ENCODE data around the gene C15orf39.
"Not testable (repeated sequence)": the region's sequence is repeated elsewhere in the genome, so short reads cannot be mapped to it uniquely, and the experiment has no call there.

Gene C15orf39

DNA sequence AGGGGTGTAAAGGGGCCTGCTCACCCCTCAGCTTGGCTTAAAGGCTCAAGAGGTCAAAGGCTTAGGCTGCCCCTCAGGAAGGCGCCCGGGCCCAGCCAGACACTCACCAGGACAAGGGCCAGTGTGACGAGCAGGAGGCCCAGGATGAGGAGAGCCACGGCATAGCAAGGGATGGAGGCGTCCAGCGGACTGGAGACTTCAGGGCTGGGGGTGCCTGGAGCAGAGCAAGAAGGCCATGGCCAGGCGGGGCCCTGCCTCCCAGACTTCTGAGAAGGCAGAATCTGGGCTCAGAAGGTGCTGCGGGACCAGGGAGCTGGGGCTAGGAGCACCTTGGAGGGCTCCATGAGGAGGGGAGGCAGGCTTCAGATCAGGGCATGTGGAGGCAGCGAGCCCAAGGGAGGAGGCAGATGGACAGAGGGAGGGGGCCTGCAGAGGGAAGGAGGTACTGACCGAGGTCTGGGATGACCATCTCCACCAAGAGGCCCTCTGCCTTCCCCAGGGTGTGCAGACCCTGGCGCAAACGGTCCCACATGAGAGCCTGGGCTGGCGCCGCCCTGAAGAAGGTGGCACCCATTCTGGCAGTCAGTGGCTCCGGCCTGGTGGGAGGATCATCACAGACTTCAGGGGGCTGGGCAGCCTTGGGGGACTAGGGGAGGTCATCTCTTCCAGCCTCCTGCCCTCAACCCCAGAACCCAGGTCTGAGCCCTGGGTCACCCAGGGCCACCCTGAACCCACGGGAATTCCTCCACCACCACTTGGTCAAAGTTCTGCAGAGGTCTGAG, 24.5 kb downstream of the C15orf39 start:
- DNase-seq (ENCODE audit: low read depth) = no peak

DNA sequence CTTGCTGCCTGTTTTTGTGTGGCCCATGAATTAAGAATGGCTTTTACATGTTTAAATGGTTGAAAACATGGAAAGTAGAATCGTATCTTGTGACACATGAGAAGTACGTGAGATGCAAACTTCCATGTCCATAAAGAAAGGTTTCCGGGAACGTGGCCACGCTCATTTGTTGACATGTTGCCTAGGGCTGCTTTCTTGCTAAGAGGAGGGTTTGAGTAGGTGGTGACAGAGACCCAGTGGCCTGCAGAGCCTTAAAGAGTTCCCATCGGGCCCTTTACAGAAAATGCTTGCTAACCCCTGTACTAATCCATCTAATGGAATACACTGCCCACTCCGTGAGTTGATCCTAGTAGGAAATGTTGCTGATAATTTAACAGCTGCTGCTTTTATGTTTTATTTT, 25.4 kb downstream of the C15orf39 start:
- DNase-seq (ENCODE audit: low read depth); H3K4me3 ChIP-seq (ENCODE audit: low read depth, low read length): not testable (repeated sequence)

More for the DNA sequence above, 24.5 kb downstream of the C15orf39 start:
- H3K4me3 ChIP-seq (ENCODE audit: low read depth, low read length) = no peak overlapping the region

DNA sequence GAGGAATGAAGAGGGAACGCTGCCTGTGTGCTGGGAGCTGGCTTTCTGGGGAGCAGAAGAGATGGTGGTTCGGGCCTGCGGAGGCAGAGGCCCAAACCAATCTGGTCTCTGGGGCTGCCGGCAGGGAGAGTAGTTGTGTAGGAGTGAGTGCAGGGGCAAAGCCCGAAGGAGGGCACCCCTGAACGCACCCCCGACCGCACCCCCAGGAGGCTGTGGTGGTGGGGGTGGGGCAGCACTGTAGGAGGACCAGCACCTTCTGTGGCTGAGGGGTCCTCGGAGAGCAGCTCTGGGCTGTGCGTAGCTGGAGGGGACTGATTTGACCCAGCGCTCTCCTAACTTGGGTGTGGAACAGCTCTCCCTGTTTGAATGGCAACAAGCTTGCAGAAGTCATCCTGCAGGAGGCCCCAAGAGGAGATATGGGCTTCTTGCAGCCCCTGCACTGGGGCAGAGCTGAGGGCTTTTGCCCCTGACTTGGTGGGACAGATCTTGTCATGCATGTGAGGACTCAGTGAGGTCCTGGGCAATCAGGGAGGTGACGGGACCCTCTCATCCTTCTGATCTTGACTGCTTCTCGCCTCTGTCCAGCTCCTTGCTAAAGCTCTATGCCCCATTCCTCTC, 26.1 kb downstream of the C15orf39 start:
- no peak overlapping the region for H3K4me3 ChIP-seq (ENCODE audit: low read depth, low read length)
- DNase-seq (ENCODE audit: low read depth) = no peak

DNA sequence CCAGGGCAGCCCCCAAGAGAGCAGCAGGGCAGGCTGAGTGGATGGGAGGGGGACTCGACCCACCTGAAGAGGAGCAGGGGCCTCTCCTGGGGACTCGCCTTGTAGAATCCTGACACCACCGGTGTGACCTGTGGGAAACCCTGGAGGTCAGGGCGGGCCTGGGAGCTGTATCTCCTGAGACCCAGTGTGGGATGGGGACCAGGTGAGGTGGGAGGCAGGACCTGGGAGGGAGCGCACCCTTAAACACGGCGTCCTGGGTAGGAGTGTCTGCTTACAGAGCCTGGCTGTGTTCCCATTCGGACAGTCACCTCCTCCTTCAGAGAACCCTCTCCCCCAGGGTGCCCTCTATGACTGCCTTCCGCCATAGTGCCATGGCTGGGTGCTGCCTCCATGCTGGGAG, 27.1 kb downstream of the C15orf39 start:
- no peak overlapping the region for H3K4me3 ChIP-seq (ENCODE audit: low read depth, low read length)
- DNase-seq (ENCODE audit: low read depth) = no peak

DNA sequence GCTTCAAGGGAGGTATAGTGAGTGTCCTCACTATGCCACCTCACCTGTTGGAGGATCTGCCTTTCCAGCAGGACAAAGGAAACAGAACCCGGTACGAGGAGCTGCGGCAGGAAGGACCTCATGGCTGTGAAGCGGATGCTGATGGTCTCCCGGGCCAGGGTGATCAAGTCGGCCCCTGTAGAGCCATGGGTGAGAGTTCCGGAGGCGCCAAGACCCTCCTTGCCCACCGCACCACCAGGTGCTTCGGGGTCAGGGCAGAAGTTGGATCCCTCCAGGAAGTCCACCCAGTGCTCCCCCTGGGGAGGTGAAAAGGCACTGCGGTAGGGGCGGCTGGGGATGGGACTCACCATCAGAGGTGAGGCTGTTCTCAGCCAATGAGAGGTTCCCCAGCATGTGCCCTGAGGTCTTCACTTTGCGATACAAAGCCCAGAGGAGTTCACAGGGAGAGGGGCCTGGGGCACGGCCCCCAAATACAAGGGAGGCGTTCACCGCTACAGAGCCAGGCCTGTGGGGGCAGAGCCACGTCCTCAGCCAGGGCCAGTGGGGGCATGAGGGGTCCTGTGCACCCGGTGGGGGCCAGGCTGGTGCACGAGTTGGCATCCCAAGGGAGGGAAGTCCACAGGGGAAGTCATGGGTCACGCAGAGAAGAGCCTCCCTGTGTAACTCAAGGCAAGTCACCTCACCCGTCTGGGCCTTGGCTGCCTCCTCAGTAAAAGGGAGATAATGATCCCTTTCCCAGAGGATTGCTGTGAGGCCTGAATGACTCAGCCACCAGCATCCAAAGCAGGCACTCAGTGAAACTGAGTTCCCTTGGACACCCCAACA, 27.7 kb downstream of the C15orf39 start:
- H3K4me3 ChIP-seq (ENCODE audit: low read depth, low read length) = no peak overlapping the region
- no peak for DNase-seq (ENCODE audit: low read depth)

DNA sequence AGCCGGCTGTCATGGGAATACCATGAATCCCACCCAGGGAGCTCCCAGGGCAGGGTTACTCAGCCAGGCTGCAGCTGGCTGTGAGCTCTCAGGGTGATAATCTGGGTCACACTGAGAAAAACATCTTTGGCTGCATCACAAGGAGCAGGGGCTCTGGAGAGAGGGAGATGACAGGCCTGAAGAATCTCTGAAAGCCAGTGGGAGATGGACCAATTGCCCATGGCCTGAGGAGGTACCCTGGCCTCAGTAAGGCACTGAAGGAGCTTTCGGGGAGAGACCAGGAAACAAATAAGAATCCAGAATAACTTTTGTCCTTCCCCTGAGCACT, 28.3 kb downstream of the C15orf39 start:
- no peak for DNase-seq (ENCODE audit: low read depth)
- H3K4me3 ChIP-seq (ENCODE audit: low read depth, low read length) = no peak overlapping the region

DNA sequence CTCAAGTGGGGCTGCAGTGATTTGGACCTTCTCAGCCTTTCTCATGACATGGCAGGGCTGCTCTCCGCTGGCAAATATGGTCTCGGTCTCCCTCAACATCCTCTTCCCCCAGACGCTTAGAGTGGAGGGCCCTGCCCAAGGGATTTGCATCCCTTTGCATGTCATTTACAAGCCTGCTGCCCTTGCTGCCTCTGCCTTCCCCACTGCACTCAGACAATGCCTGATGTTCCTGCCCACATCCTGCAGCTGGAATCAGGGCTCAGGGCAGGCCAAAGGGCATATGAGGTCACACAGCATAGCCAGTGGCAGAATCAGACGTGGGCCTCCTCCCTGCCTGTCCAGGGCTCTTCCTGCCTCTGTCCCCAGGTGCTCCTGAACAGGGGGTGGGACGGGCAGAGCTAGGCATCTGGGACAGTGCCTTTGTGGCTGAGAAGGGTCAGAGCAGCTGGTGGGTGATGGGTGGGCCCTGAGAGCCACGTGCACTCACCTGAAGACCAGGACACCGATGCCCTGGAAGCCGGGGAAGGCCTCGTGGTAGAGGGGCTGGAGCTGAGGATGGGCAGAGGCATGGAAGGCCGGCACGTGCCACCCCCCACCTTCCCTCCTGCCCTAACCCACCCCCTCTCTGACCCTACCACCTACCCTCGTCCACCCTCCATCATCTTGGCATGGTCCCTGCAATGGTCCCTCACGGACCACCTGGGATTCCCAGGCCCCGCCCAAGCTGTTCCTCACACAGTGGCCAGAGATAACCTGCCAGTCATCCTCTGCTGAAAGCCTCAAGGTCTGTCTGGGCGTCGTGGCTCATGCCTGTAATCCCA, 29.1 kb downstream of the C15orf39 start:
- no peak overlapping the region for H3K4me3 ChIP-seq (ENCODE audit: low read depth, low read length)
- DNase-seq (ENCODE audit: low read depth) = no peak

DNA sequence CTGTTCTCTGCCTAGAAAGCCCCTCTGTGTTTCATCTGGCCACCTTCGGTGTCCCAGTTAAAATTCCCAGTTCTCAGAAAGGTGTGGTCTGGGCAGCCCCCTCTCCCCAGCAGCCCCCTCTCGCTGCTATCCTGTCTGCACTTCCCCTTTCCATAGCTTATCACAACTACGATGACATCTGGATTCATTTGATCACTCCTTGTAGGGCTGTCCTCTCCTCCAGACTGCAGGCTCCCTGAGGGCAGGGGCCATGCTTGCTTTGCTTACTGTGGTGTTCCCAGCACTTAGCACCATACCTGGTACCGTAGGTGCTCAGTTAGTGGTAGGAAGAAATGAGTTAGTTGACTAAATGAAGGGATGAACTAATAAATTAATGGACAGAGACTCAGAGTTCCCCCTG, 30.2 kb downstream of the C15orf39 start:
- DNase-seq (ENCODE audit: low read depth) = no peak
- no peak overlapping the region for H3K4me3 ChIP-seq (ENCODE audit: low read depth, low read length)

DNA sequence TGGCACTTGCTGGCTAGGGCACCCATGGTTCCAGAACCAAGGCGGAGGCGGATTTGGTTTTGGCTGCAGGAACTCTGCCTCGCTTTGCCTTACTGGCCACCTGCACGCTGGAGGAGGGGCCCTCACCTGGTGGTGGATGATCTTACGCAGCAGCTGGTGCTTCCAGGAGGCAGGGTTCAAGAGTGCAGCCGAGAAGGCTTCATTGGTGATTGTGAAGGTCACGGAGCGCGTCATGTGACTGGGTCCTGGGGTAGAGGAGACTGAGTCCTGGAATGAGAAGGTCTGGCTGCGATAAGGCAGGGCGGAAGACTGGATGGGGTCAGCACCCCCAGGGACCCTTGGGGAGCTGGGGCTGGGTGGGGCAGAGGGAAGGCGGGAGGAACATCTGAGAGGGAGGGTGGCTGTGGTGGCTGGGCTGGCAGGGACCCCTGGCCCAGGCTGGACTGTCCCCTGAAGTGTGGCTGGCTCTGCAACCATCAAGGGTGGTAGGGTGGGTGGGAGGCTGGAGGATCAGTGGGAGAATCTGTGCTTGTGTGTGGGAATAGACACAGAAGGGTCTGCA, 30.7 kb downstream of the C15orf39 start:
- no peak overlapping the region for H3K4me3 ChIP-seq (ENCODE audit: low read depth, low read length)
- no peak for DNase-seq (ENCODE audit: low read depth)

DNA sequence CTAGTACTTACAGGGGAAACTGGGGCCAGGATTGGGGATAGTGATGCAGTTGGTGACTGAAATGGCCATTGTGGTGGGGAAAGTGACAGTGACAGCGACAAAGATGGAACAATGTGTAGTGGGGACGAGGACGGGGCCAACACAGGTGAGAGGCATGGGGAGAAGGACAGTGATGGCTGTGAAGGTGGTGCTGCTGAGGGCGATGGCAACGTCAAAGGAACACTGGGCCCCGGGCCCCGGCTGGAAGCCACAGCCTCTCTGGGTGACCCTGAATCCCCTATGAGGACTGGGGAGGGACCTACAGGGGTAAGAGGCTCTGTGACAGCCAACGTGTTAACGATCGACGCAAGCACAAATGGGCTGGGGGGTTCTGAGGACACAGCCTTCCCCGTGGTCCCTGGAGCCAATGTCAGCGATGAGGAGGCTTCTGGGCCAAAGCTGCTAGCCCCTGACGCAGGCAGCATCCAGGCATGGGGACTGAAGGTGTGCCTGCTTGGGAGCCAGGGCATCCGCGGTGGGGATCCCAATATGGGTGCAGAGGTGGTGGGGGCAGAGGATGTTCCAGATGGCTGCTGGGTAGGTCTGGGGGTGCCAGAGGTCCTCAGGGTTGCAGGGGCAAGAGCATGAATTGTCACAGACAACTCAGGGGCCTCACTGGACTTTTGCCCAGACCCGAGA, 31.3 kb downstream of the C15orf39 start:
- H3K4me3 ChIP-seq (ENCODE audit: low read depth, low read length) = no peak overlapping the region
- no peak for DNase-seq (ENCODE audit: low read depth)

DNA sequence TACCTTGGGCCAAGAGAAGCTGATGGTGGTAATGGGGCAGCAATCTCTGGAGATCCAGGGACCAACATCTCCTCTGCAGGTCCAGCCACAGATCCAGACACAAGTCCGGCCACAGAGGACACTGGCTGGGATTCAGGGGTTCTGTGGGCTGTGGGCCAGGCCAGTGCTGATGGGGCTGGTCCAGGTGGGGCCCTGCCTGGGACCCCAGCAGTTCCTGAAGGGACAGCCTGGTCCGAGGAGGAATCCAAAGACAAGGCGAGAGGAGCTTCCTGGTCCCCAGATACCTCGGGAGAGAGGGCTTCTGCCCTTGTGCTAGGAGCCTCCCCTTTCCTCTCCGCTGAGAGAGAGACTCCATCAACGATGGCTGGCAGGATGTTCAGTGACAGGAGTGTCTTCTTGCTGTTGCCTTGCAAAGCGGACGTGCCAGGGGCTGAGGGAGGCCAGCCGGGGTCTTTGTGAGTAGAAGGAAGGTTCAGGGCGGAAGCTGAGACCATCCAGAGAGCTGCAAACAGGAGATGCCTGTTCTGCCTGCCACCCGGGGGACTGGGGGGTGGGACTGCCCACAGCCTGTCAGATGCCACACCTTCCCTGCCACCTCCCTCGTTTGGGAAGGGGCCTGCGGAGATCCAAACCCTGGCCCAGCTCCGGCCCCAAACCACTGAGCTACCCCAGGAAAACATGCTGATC, 32.0 kb downstream of the C15orf39 start:
- no peak for DNase-seq (ENCODE audit: low read depth)

DNA sequence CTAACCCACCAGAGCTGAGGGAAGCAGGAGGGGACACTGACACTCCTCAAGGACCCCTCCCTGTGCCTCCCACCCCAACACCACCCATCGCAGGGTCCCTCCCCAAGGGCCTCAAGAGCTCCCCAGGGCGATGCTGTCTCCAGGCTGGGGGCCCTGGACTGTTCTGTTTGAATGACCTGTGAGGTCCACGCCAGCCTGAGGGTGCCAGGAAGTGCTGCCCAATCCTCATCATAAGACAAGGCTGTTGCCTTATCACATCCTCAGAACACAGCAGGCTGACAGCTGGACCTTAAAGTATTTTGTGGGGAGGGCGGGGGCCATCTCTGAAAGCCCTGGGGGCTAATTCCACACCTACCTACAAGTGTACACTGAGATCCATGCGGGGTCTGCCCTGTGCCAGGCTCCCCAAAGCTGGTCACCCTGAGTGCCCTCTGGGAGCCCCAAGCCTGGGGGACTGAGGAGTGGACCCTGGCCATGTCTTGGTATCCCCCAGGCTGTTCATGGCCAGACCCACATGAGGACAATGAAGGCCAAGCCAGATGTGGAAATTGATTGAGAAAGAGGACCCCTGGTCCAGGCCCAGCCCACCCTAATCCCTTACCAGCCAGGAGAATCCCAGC, 32.6 kb downstream of the C15orf39 start:
- H3K4me3 ChIP-seq (ENCODE audit: low read depth, low read length) = no peak overlapping the region
- DNase-seq (ENCODE audit: low read depth) = no peak

More for the DNA sequence above, 32.0 kb downstream of the C15orf39 start:
- H3K4me3 ChIP-seq (ENCODE audit: low read depth, low read length) = no peak overlapping the region

DNA sequence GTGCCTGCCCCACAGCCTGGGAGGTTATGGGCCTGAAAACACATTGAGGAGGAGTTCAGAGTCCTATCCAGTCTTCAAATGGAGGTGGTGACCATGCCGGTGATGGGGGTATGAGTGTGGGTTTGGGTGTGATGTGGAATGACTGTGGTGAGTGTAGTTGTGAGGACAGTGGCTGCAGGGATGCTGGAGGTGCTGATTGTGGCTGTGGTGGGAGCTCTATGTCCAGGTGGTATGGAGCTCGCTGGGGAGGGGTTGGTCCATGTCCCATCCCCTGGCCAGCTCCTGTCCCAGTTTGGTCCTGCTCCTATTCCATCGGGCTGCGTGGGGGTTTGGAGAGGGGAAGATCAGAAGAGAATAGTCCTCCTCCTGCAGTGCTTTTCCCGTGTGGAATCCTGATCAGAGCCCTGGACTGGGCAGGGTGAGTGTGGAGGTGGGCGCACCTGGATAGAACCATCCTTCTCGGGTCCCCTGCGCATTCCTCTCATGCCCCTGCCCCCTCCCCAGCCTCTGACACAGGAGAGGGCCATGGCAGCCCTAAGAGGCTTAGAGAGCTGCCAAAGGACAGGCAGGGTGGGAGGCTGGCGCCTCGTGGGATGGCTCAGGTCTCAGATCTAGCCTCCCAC, 33.5 kb downstream of the C15orf39 start:
- H3K4me3 ChIP-seq (ENCODE audit: low read depth, low read length) = no peak overlapping the region
- DNase-seq (ENCODE audit: low read depth) = no peak

DNA sequence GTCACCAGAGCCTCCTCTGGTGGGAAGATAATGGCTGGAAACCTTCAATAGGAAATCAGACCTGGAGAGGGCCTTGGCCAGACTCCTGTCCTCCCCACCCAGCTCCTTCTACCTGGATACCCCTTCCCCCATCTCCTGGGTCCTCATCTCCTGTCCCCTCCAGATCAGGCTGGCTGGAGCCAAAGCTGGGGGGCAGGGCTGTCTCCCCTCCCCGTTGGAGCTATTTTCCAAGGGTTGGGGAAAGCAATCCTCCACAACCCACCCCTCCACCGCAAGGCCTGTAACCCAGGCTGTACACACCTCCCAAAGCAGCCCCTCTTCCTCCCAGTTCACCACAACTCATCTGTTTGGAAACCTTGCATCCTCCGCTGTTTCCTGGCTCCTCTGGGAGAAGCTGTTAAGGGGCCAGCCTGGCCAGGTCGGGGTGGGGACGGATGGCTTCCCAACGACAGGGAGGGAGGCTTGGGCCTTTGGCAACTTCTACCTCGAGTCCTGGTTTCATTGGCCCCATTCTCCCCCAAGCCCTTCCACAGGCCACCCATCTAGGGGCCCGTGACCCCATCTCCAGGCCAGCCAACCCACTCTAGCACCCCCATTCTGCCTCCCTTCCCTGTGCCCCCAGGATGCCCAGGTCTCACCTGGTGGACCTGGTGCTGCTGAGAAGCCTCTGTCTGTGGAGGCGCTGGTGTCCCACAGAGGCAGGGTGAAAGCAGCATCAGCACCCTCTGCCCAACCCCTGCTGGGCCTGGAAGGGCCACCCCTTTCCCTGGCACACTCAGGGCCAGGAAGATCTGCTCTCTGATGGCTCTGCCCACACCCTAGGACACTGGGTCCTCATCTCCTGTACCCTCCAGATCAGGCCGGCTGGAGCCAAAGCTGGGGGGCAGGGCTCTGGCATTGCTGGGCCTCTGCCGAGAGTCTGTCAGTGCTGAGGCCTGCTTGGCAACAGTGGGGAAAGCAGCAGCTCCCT, 34.4 kb downstream of the C15orf39 start:
- no peak for DNase-seq (ENCODE audit: low read depth)
- H3K4me3 ChIP-seq (ENCODE audit: low read depth, low read length) = no peak overlapping the region

DNA sequence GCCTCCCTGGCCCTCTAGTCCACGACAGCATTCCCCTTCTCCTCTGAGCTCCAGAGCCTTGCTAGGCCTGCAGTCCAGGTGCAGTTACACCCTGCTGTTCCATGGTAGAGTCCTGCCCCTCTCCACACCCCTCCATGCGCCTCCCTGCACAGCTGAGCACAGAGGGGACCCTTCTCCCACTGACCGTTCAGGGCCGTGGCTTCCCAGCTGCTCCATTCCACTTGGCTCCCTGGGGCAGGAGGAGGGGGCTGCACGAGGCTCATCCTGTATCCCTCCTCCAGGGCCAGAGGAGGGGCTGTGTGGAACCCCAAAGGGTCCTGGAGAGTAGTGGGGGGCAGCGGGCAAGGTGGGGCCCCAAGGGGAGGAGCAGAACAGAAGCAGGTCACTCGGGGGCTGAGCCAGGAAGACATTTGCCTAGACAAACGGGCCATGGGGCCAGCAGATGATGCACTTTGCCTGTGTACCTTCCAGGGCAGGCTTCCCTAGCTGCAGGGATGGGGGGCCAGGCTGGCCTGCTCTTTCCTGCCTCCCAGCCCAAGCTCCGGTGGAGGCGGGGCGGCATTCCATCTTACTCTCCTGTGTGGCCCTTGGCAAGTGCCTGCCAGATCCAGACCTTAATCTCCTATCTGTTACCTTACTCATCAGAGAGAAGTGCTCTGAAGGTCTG, 35.8 kb downstream of the C15orf39 start:
- no peak for DNase-seq (ENCODE audit: low read depth)
- H3K4me3 ChIP-seq (ENCODE audit: low read depth, low read length) = no peak overlapping the region

DNA sequence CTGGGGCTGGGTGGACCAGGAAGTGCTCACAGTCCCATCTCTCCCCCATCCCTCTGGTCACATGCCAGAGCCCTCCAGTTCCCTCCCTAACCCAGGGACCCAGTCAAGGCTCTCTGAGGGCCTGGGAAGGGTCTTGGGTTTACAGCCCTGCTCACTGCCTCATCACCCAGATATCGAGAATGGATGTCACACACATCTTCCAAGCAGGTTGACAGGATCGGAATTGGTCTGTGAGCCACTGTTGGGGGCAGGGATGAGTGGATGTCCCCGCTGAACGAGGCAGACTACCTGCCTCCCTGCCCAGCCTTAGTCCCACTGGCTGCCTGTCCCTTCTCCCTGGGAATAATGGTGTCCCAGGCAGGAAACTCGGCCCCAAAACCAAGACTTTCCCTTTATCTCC, 36.5 kb downstream of the C15orf39 start:
- no peak overlapping the region for H3K4me3 ChIP-seq (ENCODE audit: low read depth, low read length)
- no peak for DNase-seq (ENCODE audit: low read depth)
